Measurements from ENCODE around the gene ATRNL1.

DNA sequence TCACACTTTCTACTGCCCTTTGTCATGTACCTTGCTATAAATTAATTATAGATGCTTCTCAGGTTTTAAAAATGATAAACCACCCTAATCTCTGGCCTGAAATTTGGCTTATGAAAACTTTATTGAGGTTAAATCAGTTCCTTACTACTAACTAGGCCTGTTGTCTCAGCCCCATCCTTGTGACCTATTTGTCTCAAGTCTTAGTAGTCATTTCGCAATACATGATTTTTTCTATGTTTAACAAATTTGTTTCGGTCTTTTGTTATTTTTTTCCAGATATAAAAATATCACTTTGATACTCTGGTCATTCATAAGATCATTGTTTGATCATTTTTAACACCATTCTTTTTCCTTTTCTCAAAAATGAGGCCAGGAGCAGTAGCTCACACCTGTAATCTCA is 768.3 kb downstream of the ATRNL1 start:
- TF ChIP-seq, protein P1, sequence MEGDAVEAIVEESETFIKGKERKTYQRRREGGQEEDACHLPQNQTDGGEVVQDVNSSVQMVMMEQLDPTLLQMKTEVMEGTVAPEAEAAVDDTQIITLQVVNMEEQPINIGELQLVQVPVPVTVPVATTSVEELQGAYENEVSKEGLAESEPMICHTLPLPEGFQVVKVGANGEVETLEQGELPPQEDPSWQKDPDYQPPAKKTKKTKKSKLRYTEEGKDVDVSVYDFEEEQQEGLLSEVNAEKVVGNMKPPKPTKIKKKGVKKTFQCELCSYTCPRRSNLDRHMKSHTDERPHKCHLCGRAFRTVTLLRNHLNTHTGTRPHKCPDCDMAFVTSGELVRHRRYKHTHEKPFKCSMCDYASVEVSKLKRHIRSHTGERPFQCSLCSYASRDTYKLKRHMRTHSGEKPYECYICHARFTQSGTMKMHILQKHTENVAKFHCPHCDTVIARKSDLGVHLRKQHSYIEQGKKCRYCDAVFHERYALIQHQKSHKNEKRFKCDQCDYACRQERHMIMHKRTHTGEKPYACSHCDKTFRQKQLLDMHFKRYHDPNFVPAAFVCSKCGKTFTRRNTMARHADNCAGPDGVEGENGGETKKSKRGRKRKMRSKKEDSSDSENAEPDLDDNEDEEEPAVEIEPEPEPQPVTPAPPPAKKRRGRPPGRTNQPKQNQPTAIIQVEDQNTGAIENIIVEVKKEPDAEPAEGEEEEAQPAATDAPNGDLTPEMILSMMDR (IDR thresholded peaks at IDR 0.05), result no peak
- TF ChIP-seq POLR2A (IDR thresholded peaks at IDR 0.05) (no peak), POLR2AphosphoS5 (IDR thresholded peaks at IDR 0.05; ENCODE audit: insufficient read depth in 1 of 2, low read depth in 1 of 2) (no peak)
